Effector memory CD4-positive, alpha-beta T cell (primary cell): ENCODE measurements around the gene SGTB.
A peak's percentile ranks its signal among the peaks of the same experiment; 100 is the strongest.

ENCODE experiments used
- DNase-seq, 3 donors: peaks; one replicate each; pipeline ENCODE4 v3.0.0-alpha.2; 2020
- H3K27ac ChIP-seq: 2 replicates; pipeline ENCODE4 v1.7.0; 2013; ENCODE audit warnings: mild to moderate bottlenecking, low read length, moderate library complexity; ENCODE audit not compliant: insufficient read depth, poor library complexity, severe bottlenecking
- H3K27me3 ChIP-seq: replicated peaks from 2 replicates; pipeline ENCODE4 v1.7.0; 2013; ENCODE audit warnings: mild to moderate bottlenecking, low read length; ENCODE audit not compliant: insufficient read depth, control insufficient read depth, poor library complexity, severe bottlenecking
- H3K36me3 ChIP-seq: 2 replicates; pipeline ENCODE4 v1.7.0; 2013; ENCODE audit warnings: mild to moderate bottlenecking, low read length, moderate library complexity; ENCODE audit not compliant: control insufficient read depth, insufficient read depth
- H3K4me1 ChIP-seq: 2 replicates; pipeline ENCODE4 v1.7.0; 2013; ENCODE audit warnings: low read length, mild to moderate bottlenecking; ENCODE audit not compliant: control insufficient read depth, insufficient read depth, poor library complexity, severe bottlenecking
- H3K4me3 ChIP-seq: 2 replicates; pipeline ENCODE4 v1.7.0; 2013; ENCODE audit warnings: low read length, low read depth, mild to moderate bottlenecking; ENCODE audit not compliant: insufficient read depth, poor library complexity, severe bottlenecking
- H3K9me3 ChIP-seq: 2 replicates; pipeline ENCODE4 v1.7.0; 2013; ENCODE audit warnings: mild to moderate bottlenecking, low read length, moderate library complexity; ENCODE audit not compliant: control insufficient read depth

The SGTB gene

GRCh38 chr5:65718576-65719310, 3.2 kb downstream of the SGTB start:
- Histone ChIP-seq H3K4me1 (peaks cover 34% of the 10 kb centered on the region), H3K4me3 (peak overlapping the region; percentile 10), H3K27ac (peak overlapping the region; percentile 91), H3K36me3 (peaks cover 20% of the 10 kb centered on the region), H3K27me3 (no peaks in the 10 kb centered on the region), H3K9me3 (no peaks in the 10 kb centered on the region)
- no peak for DNase-seq

DNA sequence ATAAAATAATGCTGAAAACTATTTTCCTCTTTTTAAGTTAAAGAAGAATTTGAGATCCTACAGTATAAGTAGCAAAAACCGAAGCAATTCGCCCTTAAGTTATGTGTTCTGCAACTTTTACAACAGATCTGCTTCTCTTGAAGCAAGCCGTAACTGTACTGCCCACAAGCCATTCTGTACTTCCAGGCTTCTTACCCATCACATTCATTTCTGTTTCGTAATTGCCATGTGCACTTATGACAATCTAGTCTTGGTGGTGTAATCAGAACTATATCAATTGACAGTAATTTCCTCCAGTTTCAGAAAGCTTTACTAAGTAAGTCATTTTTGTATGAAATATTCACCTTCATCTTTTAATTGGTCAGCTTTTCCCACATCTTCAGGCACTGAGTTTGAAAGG, 13.8 kb downstream of the SGTB start:
- Histone ChIP-seq H3K4me1 (no peaks in the 10 kb centered on the region), H3K27ac (no peak overlapping the region), H3K9me3 (no peaks in the 10 kb centered on the region), H3K27me3 (no peaks in the 10 kb centered on the region), H3K4me3 (no peak overlapping the region), H3K36me3 (peaks cover 52% of the 10 kb centered on the region)
- no peak for DNase-seq

- H3K4me1 ChIP-seq = no peaks in the 10 kb centered on the region
- H3K36me3 ChIP-seq = peaks cover 55% of the 10 kb centered on the region
- H3K4me3 ChIP-seq = no peak overlapping the region
- no peak for DNase-seq
- no peak overlapping the region for H3K27ac ChIP-seq
- no peaks in the 10 kb centered on the region for H3K27me3 ChIP-seq
- H3K9me3 ChIP-seq = no peaks in the 10 kb centered on the region
Measured at GRCh38 chr5:65707663-65708062, 14.2 kb downstream of the SGTB start.

GRCh38 chr5:65704621-65705239, 17.2 kb downstream of the SGTB start:
- no peaks in the 10 kb centered on the region for H3K9me3 ChIP-seq
- DNase-seq = no peak
- no peaks in the 10 kb centered on the region for H3K27me3 ChIP-seq
- no peak overlapping the region for H3K27ac ChIP-seq
- H3K4me1 ChIP-seq = no peaks in the 10 kb centered on the region
- H3K4me3 ChIP-seq = no peak overlapping the region
- H3K36me3 ChIP-seq = peaks cover 43% of the 10 kb centered on the region

- Histone ChIP-seq H3K27me3 (no peaks in the 10 kb centered on the region), H3K36me3 (peaks cover 56% of the 10 kb centered on the region), H3K4me1 (no peaks in the 10 kb centered on the region)
Measured at GRCh38 chr5:65702036-65702435, 19.9 kb downstream of the SGTB start.

DNA sequence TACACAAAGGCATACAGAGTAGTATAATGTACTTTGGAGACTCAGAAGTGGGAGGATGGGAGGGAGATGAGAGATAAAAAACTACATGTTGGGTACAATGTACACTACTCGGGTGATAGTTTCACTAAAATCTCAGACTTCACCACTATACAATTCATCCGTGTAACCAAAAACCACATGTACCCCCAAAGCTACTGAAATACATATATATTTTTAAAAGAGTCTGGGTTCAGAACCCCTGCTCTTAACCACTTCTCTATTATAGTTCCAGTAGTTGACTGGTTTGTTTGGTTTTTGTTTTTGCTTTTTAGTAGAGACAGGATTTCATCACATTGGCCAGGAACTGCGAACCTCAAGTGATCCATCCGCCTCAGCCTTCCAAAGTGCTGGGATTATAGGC, 22.6 kb downstream of the SGTB start:
- H3K4me3 ChIP-seq = no peak overlapping the region
- no peaks in the 10 kb centered on the region for H3K27me3 ChIP-seq
- DNase-seq = no peak
- no peak overlapping the region for H3K27ac ChIP-seq
- peaks cover 64% of the 10 kb centered on the region for H3K36me3 ChIP-seq
- H3K9me3 ChIP-seq = no peaks in the 10 kb centered on the region
- H3K4me1 ChIP-seq = no peaks in the 10 kb centered on the region

More at GRCh38 chr5:65702036-65702435, 19.9 kb downstream of the SGTB start:
- H3K27ac ChIP-seq = no peak overlapping the region
- no peak overlapping the region for H3K4me3 ChIP-seq
- no peaks in the 10 kb centered on the region for H3K9me3 ChIP-seq
- no peak for DNase-seq

DNA sequence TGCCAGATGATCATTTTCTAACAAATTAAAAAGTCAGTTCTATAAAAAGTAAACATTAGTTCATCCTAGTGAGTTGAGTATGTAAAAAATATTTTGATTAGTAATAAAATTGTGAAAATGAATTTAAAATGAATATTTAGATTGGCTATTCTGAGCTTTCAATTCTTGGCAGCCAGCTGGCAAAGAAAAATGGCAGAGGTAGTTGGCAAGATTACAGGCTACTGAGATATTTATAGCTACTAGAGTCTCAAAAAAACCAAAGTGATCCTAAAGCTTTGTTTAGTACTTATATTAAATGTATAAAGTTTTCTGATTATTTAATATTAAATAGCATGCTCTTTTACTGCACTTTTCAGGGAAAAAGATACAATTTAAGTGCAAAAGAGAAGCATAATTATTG, 25.0 kb downstream of the SGTB start:
- no peaks in the 10 kb centered on the region for H3K4me1 ChIP-seq
- H3K27ac ChIP-seq = no peak overlapping the region
- peaks cover 57% of the 10 kb centered on the region for H3K36me3 ChIP-seq
- H3K4me3 ChIP-seq = no peak overlapping the region
- no peaks in the 10 kb centered on the region for H3K27me3 ChIP-seq
- H3K9me3 ChIP-seq = no peaks in the 10 kb centered on the region
- DNase-seq = no peak

DNA sequence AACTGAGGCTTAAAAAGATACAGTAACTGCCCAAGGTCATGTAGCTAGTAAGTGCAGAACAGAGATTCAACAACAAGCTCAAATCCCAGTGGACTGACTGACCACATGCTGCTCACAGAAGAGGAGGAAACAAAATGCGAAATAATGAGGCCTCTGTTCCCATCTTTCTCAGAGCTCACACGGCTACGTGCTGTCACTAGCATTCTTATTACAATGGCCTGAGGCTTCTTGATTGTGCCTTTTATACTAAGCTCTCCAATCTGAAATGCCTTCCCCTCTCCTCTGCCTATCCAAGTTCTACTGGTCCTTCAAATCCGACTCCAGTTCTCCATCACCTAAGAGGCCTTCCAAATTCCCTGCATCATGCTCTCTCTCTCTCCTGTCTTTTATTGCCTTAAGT, 26.0 kb downstream of the SGTB start:
- Histone ChIP-seq H3K4me1 (no peaks in the 10 kb centered on the region), H3K27ac (no peak overlapping the region), H3K9me3 (no peaks in the 10 kb centered on the region), H3K27me3 (no peaks in the 10 kb centered on the region), H3K4me3 (no peak overlapping the region), H3K36me3 (peaks cover 56% of the 10 kb centered on the region)
- DNase-seq = no peak

- H3K9me3 ChIP-seq = no peaks in the 10 kb centered on the region
- no peaks in the 10 kb centered on the region for H3K4me1 ChIP-seq
- H3K27ac ChIP-seq = no peak overlapping the region
- no peak for DNase-seq
- no peaks in the 10 kb centered on the region for H3K27me3 ChIP-seq
- peaks cover 58% of the 10 kb centered on the region for H3K36me3 ChIP-seq
- H3K4me3 ChIP-seq = no peak overlapping the region
Measured at GRCh38 chr5:65695162-65695755, 26.6 kb downstream of the SGTB start.

- no peak for DNase-seq
- H3K27me3 ChIP-seq = no peaks in the 10 kb centered on the region
- H3K36me3 ChIP-seq = peaks cover 44% of the 10 kb centered on the region
- H3K4me1 ChIP-seq = no peaks in the 10 kb centered on the region
- H3K4me3 ChIP-seq = no peak overlapping the region
- H3K9me3 ChIP-seq = no peaks in the 10 kb centered on the region
- H3K27ac ChIP-seq = no peak overlapping the region
Measured at GRCh38 chr5:65693121-65693520, 28.8 kb downstream of the SGTB start.
